Measurements from ENCODE around the gene ETV4.

ETV4 gene

DNA sequence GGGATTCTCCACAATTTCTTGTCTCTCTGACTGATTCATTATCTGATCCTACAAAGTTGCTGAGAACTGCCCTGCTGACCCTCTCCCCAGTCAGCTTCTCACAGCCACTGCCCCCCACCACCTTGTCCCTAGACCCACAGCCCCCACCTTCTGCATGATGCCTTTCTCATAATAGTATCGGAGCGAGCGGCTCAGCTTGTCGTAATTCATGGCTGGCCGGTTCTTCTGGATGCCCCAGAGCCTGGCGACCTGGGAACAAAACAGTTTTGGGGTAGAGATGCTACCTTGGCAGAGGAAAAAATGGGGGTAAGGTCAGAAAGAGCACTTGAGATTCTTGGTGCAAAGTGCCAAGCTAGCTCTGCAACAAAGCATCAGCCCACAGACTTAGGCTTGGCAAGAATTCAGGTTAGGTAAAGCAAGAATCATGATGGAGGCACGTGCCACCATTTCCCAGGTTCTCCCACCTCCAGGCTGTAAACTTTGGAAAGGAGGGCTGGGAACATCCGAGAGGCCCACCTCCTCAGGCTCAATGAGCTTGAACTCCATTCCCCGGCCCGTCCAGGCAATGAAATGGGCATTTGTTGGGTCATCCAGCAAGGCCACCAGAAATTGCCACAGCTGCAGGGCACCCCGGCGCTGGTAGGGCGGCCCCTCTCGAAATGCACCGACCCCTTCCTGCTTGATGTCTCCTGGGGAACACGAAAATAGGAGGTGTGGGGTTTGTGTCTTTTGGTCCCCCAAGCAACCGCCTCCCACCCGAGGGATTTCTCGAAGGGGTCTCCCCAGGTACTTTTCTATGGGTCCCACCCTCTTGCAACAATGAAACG is 16.9 kb downstream of the ETV4 start:
- H3K4me3 ChIP-seq (ENCODE audit: low read depth, low read length), result no peak overlapping the region
- TF ChIP-seq, protein P1, sequence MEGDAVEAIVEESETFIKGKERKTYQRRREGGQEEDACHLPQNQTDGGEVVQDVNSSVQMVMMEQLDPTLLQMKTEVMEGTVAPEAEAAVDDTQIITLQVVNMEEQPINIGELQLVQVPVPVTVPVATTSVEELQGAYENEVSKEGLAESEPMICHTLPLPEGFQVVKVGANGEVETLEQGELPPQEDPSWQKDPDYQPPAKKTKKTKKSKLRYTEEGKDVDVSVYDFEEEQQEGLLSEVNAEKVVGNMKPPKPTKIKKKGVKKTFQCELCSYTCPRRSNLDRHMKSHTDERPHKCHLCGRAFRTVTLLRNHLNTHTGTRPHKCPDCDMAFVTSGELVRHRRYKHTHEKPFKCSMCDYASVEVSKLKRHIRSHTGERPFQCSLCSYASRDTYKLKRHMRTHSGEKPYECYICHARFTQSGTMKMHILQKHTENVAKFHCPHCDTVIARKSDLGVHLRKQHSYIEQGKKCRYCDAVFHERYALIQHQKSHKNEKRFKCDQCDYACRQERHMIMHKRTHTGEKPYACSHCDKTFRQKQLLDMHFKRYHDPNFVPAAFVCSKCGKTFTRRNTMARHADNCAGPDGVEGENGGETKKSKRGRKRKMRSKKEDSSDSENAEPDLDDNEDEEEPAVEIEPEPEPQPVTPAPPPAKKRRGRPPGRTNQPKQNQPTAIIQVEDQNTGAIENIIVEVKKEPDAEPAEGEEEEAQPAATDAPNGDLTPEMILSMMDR (conservative IDR thresholded peaks at IDR 0.05; ENCODE audit: low read depth, low read length), result no peak
- no peak for DNase-seq (ENCODE audit: low read depth)

DNA sequence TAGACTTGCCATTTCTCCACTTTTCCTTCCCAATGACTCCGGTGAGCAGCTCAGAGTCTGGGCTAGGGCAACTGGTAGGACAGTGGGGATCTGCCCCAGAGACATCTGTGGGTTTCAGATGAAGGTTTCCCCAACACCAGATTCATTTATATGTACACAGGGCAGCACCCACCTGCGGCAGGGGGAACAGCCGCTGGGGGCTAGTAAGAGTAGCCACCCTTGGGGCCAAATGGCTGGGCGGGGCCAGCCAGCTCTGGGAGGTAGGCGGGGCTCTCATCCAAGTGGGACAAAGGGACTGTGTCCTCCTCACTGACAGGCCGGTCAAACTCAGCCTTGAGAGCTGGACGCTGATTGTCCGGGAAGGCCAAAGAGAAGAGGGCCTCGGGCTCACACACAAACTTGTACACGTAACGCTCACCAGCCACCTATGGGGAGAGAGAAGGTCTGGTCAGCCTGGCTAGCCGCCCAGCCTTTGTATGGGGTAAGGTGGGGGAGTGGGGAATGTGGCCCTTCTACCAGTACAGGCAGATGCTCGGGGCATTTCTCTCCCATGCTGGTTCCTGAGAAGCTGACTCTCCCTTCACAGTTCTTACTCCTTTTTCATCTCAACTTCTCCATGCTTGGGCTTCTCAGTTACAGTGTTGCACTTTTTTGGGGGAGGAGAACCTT is 17.7 kb downstream of the ETV4 start:
- no peak overlapping the region for H3K4me3 ChIP-seq (ENCODE audit: low read depth, low read length)
- TF ChIP-seq, protein P1 (conservative IDR thresholded peaks at IDR 0.05; ENCODE audit: low read depth, low read length), result no peak
- no peak for DNase-seq (ENCODE audit: low read depth)

DNA sequence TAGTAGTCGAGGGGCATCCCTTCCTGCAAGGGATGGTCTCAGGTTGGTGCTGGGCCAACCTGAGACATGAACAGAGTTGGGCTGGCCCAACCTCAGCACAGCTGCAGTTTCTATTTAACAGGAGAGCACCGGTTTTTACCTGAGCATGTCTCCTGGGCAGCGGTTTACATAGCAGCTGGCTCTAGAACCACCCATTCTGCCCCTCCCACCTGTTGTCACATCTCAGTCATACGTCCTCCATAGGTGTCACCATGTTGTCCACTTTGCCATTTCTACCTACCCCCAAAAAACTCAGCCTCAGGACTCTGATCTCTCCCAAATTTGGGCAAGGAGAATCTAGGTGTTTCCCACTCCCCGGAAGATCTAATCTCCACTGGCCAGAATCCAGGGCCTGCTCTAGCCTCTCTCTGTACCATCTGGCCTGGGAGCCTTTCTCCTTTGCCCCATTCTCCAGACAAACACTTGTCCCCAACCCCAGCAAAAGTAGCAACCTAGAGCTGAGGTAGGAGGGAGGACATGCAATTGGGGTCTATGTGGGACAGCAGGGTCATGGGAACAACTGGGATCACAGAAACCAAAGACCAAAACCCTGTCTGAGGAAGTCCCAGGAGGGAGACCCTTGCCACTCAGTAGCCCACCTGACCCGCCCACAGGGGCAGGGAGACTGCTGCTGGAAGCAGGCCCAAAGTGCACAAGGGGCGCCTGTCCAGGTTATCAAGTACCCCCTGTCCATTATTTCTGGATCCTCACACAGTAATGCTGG is 19.1 kb downstream of the ETV4 start:
- TF ChIP-seq, protein P1 (conservative IDR thresholded peaks at IDR 0.05; ENCODE audit: low read depth, low read length), result no peak
- no peak overlapping the region for H3K4me3 ChIP-seq (ENCODE audit: low read depth, low read length)
- no peak for DNase-seq (ENCODE audit: low read depth)

DNA sequence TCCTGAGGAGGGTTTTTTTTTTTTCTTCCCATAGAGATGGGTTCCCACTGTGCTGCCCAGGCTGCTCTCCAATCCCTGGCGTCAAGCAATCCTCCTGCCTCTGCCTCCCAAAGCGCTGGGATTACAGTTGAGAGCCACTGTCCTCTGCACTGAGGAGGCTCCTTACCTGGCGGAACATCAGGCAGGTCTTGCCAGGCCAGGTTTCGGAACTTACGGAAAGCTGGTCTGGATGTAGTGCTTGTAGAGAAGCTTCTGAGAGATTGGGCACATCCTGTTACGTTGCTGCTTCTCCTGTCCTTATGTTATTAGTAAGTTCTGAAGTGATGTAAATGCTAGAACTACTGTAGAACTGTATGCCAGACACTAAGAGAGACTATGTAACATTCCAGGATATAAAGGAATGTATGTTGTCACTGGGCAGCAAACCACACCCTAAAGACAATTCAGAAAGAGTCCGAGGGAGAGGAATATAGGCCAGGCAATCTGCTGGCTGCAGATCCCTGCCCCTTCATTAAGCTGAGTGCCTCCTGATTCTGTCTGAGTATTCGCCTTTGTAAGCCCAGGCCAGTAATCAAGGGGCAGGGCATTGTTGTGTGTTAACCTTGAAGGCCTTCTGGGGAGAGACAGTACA is 21.1 kb downstream of the ETV4 start:
- peak; percentile 66 for DNase-seq (ENCODE audit: low read depth)
- TF ChIP-seq, protein P1 (conservative IDR thresholded peaks at IDR 0.05; ENCODE audit: low read depth, low read length), result no peak
- H3K4me3 ChIP-seq (ENCODE audit: low read depth, low read length), result no peak overlapping the region

DNA sequence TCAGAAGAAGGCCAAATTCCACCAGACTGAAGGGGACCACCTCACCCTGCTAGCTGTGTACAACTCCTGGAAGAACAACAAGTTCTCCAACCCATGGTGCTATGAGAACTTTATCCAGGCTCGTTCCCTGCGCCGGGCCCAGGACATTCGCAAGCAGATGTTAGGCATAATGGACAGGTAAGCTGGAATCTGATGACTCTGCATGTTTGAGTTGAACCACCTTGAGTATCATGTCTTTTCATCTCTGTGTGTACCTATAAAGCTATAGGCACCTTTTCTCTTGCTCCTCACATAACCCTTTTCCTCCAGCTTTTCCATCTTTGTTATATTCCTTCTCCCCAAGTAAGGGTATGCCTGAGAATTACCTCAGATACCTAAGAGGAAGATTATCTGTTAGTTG is 24.8 kb downstream of the ETV4 start:
- no peak overlapping the region for H3K4me3 ChIP-seq (ENCODE audit: low read depth, low read length)
- no peak for DNase-seq (ENCODE audit: low read depth)
- TF ChIP-seq, protein P1 (conservative IDR thresholded peaks at IDR 0.05; ENCODE audit: low read depth, low read length), result no peak

DNA sequence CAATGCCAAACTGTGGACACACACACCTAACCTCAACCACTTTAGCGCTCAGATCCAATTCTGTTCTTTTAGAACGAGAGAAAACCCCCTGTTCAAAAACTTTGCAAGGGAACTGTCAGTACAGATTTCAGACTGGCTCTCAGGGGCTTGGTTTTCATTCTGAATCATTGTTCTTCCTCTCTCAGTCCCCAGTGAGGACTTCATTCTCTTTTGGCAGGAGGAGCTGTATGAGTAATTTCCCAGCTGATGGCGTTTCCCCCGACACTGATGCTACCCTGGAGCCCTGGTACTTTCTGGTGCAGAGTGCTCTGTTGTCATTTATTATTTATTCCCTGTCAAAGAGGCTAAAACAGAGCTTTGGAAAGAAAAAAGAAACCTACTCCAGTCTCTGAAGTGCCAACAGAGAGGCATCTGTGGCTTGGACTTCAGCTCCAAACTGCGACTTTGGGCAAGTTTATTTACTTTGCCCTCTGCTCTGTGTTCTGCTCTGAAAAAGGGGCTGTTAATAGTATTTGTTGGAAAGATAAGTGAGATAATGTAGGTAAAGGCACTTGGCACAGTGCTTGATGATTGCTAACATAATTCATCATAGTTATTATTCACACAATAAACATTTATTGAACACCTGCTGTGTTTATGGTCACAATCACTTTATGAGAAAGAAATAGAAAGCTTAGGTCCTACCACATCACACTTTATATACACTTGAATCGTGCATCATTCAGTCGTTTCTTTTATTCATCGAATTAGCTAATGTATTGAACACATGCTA is 28.3 kb downstream of the ETV4 start:
- TF ChIP-seq, protein P1 (conservative IDR thresholded peaks at IDR 0.05; ENCODE audit: low read depth, low read length), result no peak
- DNase-seq (ENCODE audit: low read depth), result peak; percentile 71

More for the DNA sequence above, 28.3 kb downstream of the ETV4 start:
- no peak overlapping the region for H3K4me3 ChIP-seq (ENCODE audit: low read depth, low read length)
